Putamen (tissue), 1 donor: Measurements from ENCODE around the gene PRPF19.

Source experiments
- DNase-seq: peaks from one replicate; pipeline ENCODE4 v3.0.0-alpha.2; 2016; ENCODE audit warnings: low spot score

The PRPF19 gene

GRCh38 chr11:60873533-60873932 lies 32.9 kb downstream of the PRPF19 start:
- no peak for DNase-seq

DNA sequence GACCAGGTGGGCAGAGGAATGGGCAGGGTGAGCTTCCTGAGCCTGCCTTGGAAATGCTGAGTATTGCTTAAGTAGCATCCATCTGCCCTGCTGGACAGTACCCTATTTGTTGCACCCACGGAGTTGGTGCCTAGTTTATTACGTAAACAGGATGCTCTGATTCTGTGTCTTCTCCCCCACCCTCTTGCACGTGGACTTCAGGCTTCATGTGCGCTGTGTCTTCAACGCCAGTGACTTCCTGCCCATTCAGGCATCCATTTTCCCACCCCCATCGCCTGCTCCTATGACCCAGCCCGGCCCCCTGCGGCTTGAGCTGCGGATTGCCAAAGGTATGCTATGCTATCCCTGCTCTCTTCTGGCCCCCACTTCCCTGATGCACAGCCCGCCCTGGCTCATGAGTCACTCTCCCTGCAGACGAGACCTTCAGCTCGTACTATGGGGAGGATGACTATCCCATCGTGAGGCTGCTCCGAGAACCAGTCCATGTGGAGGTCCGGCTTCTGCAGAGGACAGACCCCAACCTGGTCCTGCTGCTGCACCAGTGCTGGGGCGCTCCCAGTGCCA lies 33.3 kb downstream of the PRPF19 start:
- DNase-seq: no peak

DNA sequence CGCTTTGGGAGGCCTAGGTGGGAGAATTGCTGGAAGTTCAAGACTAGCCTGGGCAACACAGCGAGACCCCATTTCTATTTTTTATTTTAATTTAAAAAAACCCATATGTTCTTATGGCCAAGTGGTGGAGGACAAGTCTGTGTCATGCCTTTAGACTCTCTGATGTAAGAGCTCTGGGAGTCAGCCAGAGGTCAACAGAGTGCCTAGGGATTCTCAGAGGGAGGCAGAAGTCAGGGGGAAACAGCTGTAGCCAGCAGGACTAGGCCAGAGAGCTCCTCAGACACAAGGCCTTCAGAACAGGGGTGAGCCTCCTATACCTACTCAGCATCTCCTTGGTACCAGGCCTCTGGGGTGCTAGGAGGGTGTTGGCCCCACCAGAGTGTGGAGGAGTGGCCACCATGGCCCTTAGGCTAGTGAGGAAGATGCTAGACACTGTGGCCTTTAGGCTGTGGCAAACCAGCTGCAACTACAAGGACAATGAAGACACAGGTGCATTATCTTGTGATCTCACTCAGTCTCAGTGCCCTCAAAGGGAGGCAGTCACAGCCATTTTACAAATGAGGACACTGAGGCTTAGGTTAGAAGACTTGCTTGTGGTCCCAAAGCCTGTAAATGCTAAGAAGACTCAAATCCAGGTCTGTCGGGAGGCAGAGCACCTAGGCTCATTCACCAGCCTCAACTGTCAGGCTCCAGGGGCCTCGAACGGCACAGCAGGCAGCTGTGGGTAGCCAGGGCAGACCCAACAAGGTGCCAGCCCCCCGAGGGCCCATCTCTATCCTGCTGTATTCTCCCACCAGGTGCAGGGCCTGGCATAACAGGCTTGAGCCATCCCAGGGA lies 34.0 kb downstream of the PRPF19 start:
- no peak for DNase-seq

- DNase-seq: no peak
Measured at GRCh38 chr11:60871378-60872061, 34.9 kb downstream of the PRPF19 start.

GRCh38 chr11:60870733-60871377 lies 35.5 kb downstream of the PRPF19 start:
- no peak for DNase-seq

GRCh38 chr11:60870276-60870675 lies 36.1 kb downstream of the PRPF19 start:
- peak; percentile 73 for DNase-seq

DNA sequence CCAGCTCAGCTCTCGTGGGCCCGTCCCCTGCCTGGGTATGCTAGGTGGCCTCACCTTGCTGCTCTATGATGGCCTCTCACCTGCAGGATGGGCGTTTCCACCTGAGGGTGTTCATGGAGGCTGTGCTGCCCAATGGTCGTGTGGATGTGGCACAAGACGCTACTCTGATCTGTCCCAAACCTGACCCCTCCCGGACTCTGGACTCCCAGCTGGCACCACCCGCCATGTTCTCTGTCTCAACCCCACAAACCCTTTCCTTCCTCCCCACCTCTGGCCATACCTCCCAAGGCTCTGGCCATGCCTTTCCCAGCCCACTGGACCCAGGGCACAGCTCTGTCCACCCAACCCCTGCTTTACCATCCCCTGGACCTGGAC lies 36.9 kb downstream of the PRPF19 start:
- no peak for DNase-seq

- DNase-seq: no peak
Measured at GRCh38 chr11:60868682-60869450, 37.5 kb downstream of the PRPF19 start.

DNA sequence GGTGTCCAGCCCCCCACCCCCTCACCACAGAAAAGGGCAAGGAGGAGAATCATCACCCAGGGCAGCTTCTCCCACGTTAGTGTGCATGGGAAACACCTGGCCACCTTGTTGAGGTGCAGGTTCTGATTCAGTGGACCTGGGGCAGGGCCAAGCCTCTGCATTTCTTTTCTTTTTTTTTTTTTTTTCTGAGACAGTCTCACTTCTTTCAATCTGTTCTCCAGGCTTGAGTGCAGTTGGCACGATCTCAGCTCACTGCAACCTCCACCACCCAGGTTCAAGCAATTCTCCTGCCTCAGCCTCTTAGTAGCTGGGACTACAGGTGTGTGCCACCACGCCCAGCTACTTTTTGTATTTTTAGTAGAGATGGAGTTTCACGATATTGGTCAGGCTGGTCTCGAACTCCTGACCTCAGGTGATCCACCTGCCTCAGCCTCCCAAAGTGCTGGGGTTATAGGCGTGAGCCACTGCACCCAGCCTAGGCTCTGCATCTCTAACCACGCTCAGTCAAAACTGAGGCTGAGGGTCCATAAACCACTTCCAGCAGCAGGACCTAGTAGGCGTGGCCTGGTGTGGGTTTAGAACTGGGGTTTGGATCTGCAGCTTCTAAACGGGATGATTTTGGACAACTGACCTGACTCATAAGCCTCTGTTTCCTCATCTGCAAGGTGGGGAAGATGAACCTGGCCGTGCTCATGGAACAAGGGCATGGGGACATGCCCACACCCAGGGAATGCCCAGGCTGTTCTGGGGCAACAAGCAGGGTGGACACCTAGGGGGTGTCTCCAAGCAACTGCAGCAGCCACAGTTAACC lies 38.3 kb downstream of the PRPF19 start:
- no peak for DNase-seq

GRCh38 chr11:60866911-60867870 lies 39.2 kb downstream of the PRPF19 start, which contains the start of gene ZP1:
Gene ZP1 (plus strand): TSS chr11:60867542. CDS start chr11:60867562, 20 bp downstream.
- no peak for DNase-seq

DNA sequence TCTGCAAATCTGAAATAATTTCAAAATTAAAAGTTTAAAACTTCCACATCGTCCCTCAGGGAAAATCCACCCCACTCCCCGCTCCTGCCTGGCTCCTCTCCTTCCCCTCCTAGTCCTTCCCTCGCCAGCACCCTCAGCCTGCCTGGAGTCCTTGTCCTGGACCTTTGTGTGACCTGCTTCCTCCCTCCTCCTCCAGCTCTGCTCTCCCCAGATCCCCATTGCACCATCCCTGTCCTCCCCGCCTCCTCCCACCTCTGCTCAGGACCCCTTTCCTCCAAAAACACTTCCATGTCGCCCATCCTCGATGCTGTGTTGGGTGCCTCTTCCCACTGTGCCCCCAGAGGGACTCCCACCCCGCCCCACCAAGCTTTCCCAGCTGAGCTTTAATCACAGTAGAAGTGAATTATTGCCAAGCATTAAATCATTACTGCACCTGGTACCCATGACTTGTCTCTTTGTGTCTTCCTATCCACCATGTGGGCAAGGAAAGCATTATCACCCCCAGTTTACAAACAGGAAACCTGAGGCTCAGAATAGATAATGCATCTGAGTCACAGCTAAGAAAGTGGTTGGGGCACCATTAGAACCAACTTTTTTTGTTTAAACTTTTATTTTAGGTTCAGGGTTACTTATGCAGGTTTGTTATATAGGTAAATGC lies 41.4 kb downstream of the PRPF19 start:
- DNase-seq: no peak

DNA sequence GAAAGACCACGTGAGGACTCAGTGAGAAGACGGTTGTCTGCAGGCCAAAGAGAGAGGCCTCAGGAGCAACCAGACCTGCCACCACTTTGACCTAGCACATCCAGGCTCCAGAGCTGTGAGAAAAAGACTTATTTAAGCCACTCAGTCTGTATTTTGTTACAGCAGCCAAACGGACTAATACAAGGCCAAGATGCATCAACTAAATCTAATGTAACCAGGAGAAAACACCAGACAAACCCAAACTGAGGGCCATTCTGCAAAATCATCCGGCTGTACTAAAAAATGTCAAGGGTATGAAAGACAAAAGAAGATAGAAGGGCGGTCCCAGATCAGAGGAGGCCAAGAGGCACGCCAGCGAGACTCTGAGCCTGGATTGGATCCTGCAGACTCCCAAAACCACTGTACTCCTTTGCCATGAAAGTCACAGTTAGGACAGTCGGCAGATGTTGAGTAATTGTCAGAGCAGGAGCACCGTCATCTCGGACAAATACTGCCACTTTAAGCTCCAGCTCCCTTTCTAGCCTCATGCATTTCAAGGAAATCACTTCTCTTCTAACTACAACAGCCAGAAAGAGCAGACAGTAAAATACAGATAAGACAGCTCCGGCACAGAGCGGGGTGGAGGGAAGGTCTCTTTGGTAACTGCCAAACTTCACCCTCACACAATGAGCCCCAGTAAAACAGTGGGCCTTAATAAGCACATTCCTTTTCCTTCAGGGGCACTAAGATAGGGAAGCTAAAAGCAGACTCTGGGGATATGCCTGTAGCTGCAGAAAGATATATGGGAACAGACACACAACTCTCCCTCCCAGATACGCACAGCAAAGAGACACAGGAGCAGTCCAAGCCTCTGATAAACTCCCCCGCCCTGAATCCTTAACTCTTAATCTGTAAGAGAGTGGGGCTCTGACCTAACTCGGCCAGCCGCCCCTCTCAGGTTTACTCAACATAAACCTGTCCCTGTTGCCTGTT lies 42.5 kb downstream of the PRPF19 start:
- DNase-seq: no peak

DNA sequence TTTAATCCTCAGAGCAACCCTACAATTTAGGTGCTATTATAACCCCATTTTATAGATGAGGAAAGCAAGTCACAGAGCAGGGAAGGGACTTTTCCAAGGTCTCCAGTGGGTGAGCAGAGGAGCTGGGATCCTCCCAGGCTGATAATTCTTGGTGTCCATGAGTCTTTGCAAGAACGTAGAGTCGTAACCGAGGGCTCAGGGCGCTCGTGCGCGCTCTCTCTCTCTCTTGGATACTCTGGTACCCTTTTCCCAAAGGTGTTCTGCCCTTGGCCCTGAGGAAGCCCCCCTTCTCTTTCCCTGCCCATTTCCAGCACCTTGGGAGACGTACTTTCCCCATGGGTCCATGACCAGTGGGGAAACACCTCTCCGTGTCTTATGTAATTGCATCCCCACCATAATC lies 44.2 kb downstream of the PRPF19 start:
- DNase-seq: no peak

DNA sequence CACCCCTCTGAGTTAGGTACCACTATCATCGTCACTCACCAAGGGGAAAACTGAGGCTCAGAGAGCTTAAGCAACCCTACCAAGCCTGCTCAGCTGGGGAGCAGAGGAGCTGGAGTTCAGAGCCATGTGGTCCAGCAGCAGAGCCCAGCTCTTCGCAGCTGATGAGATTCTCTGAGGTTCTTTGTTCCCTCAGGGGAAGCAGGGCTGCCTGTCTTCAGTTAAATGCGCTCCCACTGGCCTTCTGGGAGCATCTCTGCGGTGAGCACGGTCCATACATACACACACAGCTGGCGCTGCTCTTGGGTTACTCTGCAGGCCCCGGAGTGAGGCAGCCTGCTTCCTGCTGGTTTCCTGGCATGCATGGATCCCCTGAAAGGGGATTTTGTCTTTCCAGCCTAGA lies 45.4 kb downstream of the PRPF19 start:
- DNase-seq: no peak

GRCh38 chr11:60859616-60860250 lies 46.7 kb downstream of the PRPF19 start:
- DNase-seq: peak; percentile 62

GRCh38 chr11:60858731-60859464 lies 47.5 kb downstream of the PRPF19 start:
- DNase-seq: no peak

GRCh38 chr11:60858236-60858635 lies 48.1 kb downstream of the PRPF19 start:
- DNase-seq: no peak
